Astrocyte (in vitro differentiated cells and primary cell): ENCODE results near the gene APBB1IP.

ENCODE experiments used
- CTCF ChIP-seq: IDR thresholded peaks from 2 replicates; pipeline ENCODE4 v1.5.1; 2011; ENCODE audit warnings: low read depth, mild to moderate bottlenecking, inconsistent platforms, low read length, moderate library complexity; ENCODE audit not compliant: insufficient read depth
- EZH2 ChIP-seq: IDR thresholded peaks from 2 replicates; pipeline ENCODE4 v1.6.1; 2012; ENCODE audit warnings: mild to moderate bottlenecking, low read length, inconsistent platforms; ENCODE audit not compliant: insufficient read depth

GRCh38 chr10:26464632-26465280 lies 26.6 kb downstream of the APBB1IP start:
- TF ChIP-seq CTCF, result no peak
- TF ChIP-seq EZH2, result no peak
